Panc1 (cell line): ENCODE measurements around the gene CBX4. TPM values are rescaled to one million over a fixed set of nuclear protein-coding genes. Genes with fewer than 3 reads are reported as not detected.

Experiments
- ATAC-seq: fragments of 200-7000 bp; cut with Tn5 transposase; 2 replicates; pipeline ENCODE4 v1.9.1; 2020; ENCODE audit warnings: mild to moderate bottlenecking, moderate library complexity
- BruUV-seq: library from RNA; stranded (reverse); fragments of 400-500 nt; replicated peaks from 2 replicates; lab custom pipeline; 2021; lab: Mats Ljungman, UMichigan
- CTCF ChIA-PET: fragments of 300-600 bp; sonication (Branson Sonifier 250); formaldehyde crosslinking; loops from one replicate; lab custom pipeline; 2022; ENCODE audit warnings: antibody characterized with exemption; lab: Charles Lee
- POLR2A ChIA-PET: fragments of 300-600 bp; sonication (Branson Sonifier 250); formaldehyde crosslinking; loops from one replicate; lab custom pipeline; 2022; ENCODE audit warnings: antibody characterized with exemption; lab: Charles Lee
- DNase-seq: peaks from one replicate; pipeline ENCODE4 v3.0.0-alpha.2; 2010; ENCODE audit warnings: low read depth, low spot score
- H3K27ac ChIP-seq: 2 replicates; pipeline ENCODE4 v1.5.1; 2011; ENCODE audit warnings: mild to moderate bottlenecking, low read length, inconsistent platforms
- H3K27me3 ChIP-seq: fragments of 200-500 bp; sonication (Bioruptor generic); 2 replicates; pipeline ENCODE4 v1.6.0; 2014; ENCODE audit warnings: low read length, inconsistent platforms; ENCODE audit not compliant: control insufficient read depth, insufficient read depth
- H3K36me3 ChIP-seq: fragments of 200-500 bp; sonication (Bioruptor generic); 2 replicates; pipeline ENCODE4 v1.5.1; 2014; ENCODE audit warnings: inconsistent platforms, mild to moderate bottlenecking, low read length, moderate library complexity; ENCODE audit not compliant: control insufficient read depth, insufficient read depth
- H3K4me1 ChIP-seq: 2 replicates; pipeline ENCODE4 v1.5.1; 2011; ENCODE audit warnings: inconsistent platforms, mild to moderate bottlenecking, low read length, moderate library complexity; ENCODE audit not compliant: control insufficient read depth, insufficient read depth
- H3K4me3 ChIP-seq, 2 experiments: 2 replicates each; pipeline ENCODE4 v1.5.1; 2011 to 2012; ENCODE audit warnings: low read depth in 2 of 2, low read length in 2 of 2, mild to moderate bottlenecking in 2 of 2, inconsistent platforms in 1 of 2, moderate library complexity in 1 of 2
- H3K9me3 ChIP-seq: fragments of 200-500 bp; sonication (Bioruptor generic); 2 replicates; pipeline ENCODE4 v1.5.1; 2014; ENCODE audit warnings: low read depth, mild to moderate bottlenecking, inconsistent platforms, low read length, moderate library complexity; ENCODE audit not compliant: control insufficient read depth, insufficient read depth
- CTCF ChIP-seq: fragments of 450-650 bp; IDR thresholded peaks from 2 replicates; pipeline ENCODE4 v1.5.1; 2017; ENCODE audit warnings: mild to moderate bottlenecking
- POLR2AphosphoS5 ChIP-seq: IDR thresholded peaks from 2 replicates; pipeline ENCODE4 v1.6.1; 2012; ENCODE audit warnings: mild to moderate bottlenecking, low read depth, low read length, moderate library complexity
- REST ChIP-seq, 2 experiments: IDR thresholded peaks; 2 replicates each; pipeline ENCODE4 v1.6.1; 2011 to 2012; ENCODE audit warnings: low read depth in 2 of 2, control low read depth in 1 of 2, low read length in 1 of 2, mild to moderate bottlenecking in 1 of 2, moderate library complexity in 1 of 2; ENCODE audit not compliant: insufficient read depth in 1 of 2
- SIN3A ChIP-seq: IDR thresholded peaks from 2 replicates; pipeline ENCODE4 v1.6.1; 2012; ENCODE audit warnings: low read depth, mild to moderate bottlenecking, low read length, moderate library complexity, borderline replicate concordance; ENCODE audit not compliant: insufficient read depth
- TCF7L2 ChIP-seq: IDR thresholded peaks from 2 replicates; pipeline ENCODE4 v1.6.1; 2011; ENCODE audit warnings: mild to moderate bottlenecking, low read depth, low read length, inconsistent platforms
- in situ Hi-C: cut with HindIII; loops from 2 replicates; pipeline ENCODE4 v1.10.0; 2016; ENCODE audit warnings: low sequenced_read_pairs, low pct_unique_long_range_greater_than_20kb
- intact Hi-C: fragments of 100-400 bp; cut with micrococcal nuclease; formaldehyde crosslinking; loops from one replicate; pipeline ENCODE4 v1.10.0; 2022; ENCODE audit not compliant: unreplicated experiment
- total RNA-seq: library from RNA; stranded (reverse); gene quantifications from one replicate; pipeline ENCODE4 v1.2.1, GENCODE V29; 2021; ENCODE audit not compliant: unreplicated experiment

Gene CBX4
- total RNA-seq, 1 experiment from 2014 or later, result 48.6 TPM

- CTCF ChIA-PET, result interaction anchor here (0.6 kb wide), 2 partner anchors 8 to 84 kb away, joined by 3 to 4 read pairs; no protein-coding TSS in a partner anchor
- peaks cover 2% of the 10 kb centered on the region; the same call in 1 of the 2 replicates for H3K36me3 ChIP-seq
- POLR2A ChIA-PET, result no interaction called here
- H3K27me3 ChIP-seq, result no peaks in the 10 kb centered on the region
- BruUV-seq, result no TSS peak
- no peak for DNase-seq
- H3K4me3 ChIP-seq, result no peak overlapping the region
- peaks cover 47% of the 10 kb centered on the region for H3K4me1 ChIP-seq
- no peak for ATAC-seq
- H3K9me3 ChIP-seq, result no peaks in the 10 kb centered on the region
- TF ChIP-seq TCF7L2 (no peak), REST (IDR thresholded peaks at IDR 0.05; ENCODE audit: insufficient read depth in 1 of 2, low read depth in 2 of 2, low read length in 1 of 2) (no peak), CTCF (no peak), SIN3A (no peak), POLR2AphosphoS5 (no peak)
- H3K27ac ChIP-seq, result peak overlapping the region; percentile 57; the same call in 1 of the 2 replicates
- intact Hi-C loops (no loop called here), in situ Hi-C loops (no loop called here)
Observed at GRCh38 chr17:79829004-79829403, 10.2 kb downstream of the CBX4 start.

GRCh38 chr17:79826841-79827578 is 12.2 kb downstream of the CBX4 start:
- Histone ChIP-seq H3K4me1 (peaks cover 35% of the 10 kb centered on the region), H3K4me3 (no peak overlapping the region), H3K27me3 (no peaks in the 10 kb centered on the region), H3K27ac (no peak overlapping the region), H3K9me3 (no peaks in the 10 kb centered on the region), H3K36me3 (no peaks in the 10 kb centered on the region)
- DNase-seq (no peak), ATAC-seq (no peak)
- ChIA-PET CTCF (no interaction called here), POLR2A (no interaction called here)
- in situ Hi-C loops (no loop called here), intact Hi-C loops (no loop called here)
- TF ChIP-seq SIN3A (no peak), REST (IDR thresholded peaks at IDR 0.05; ENCODE audit: insufficient read depth in 1 of 2, low read depth in 2 of 2, low read length in 1 of 2) (no peak), POLR2AphosphoS5 (no peak), TCF7L2 (no peak), CTCF (no peak)
- no TSS peak for BruUV-seq
